Duodenal mucosa (tissue), 2 donors: ENCODE data around the gene PCED1B.

ENCODE experiments used
- H3K27ac ChIP-seq: one replicate; pipeline ENCODE4 v1.7.0; 2013; ENCODE audit warnings: low read depth, low read length
- H3K27me3 ChIP-seq, 2 donors: one replicate each; pipeline ENCODE4 v1.7.0; 2013; ENCODE audit warnings: low read length in 2 of 2, control low read depth in 1 of 2; ENCODE audit not compliant: insufficient read depth in 2 of 2, control insufficient read depth in 1 of 2
- H3K36me3 ChIP-seq, 2 donors: one replicate each; pipeline ENCODE4 v1.7.0; 2013; ENCODE audit warnings: low read length in 2 of 2, control low read depth in 1 of 2; ENCODE audit not compliant: insufficient read depth in 2 of 2, control insufficient read depth in 1 of 2
- H3K4me1 ChIP-seq, 2 donors: one replicate each; pipeline ENCODE4 v1.7.0; 2013; ENCODE audit warnings: low read length in 2 of 2, control low read depth in 1 of 2; ENCODE audit not compliant: insufficient read depth in 2 of 2, control insufficient read depth in 1 of 2
- H3K4me3 ChIP-seq, 2 donors: one replicate each; pipeline ENCODE4 v1.7.0; 2013; ENCODE audit warnings: low read length in 2 of 2, low read depth in 1 of 2
- H3K9ac ChIP-seq, 2 donors: one replicate each; pipeline ENCODE4 v1.7.0; 2013; ENCODE audit warnings: low read length in 2 of 2, low read depth in 1 of 2
- H3K9me3 ChIP-seq, 2 donors: one replicate each; pipeline ENCODE4 v1.7.0; 2013; ENCODE audit warnings: low read length in 2 of 2, control low read depth in 1 of 2; ENCODE audit not compliant: control insufficient read depth in 1 of 2

Gene PCED1B

GRCh38 chr12:47238669-47239114, 159.3 kb downstream of the PCED1B start:
- H3K4me1 ChIP-seq: peaks cover 0 to 3% of the 10 kb centered on the region in 2 donors
- no peaks in the 10 kb centered on the region for H3K27me3 ChIP-seq
- H3K9ac ChIP-seq: no peak overlapping the region
- no peaks in the 10 kb centered on the region for H3K36me3 ChIP-seq
- no peak overlapping the region for H3K27ac ChIP-seq
- no peak overlapping the region for H3K4me3 ChIP-seq
- no peaks in the 10 kb centered on the region for H3K9me3 ChIP-seq

GRCh38 chr12:47242426-47242825, 163.0 kb downstream of the PCED1B start:
- H3K36me3 ChIP-seq: no peaks in the 10 kb centered on the region
- no peak overlapping the region for H3K4me3 ChIP-seq
- H3K9ac ChIP-seq: no peak overlapping the region
- no peak overlapping the region for H3K27ac ChIP-seq
- no peaks in the 10 kb centered on the region for H3K9me3 ChIP-seq
- no peaks in the 10 kb centered on the region for H3K27me3 ChIP-seq
- H3K4me1 ChIP-seq: peaks cover 0 to 3% of the 10 kb centered on the region in 2 donors

GRCh38 chr12:47244835-47245234, 165.4 kb downstream of the PCED1B start:
- Histone ChIP-seq H3K4me3 (no peak overlapping the region), H3K27me3 (no peaks in the 10 kb centered on the region), H3K9ac (no peak overlapping the region), H3K4me1 (no peaks in the 10 kb centered on the region), H3K36me3 (no peaks in the 10 kb centered on the region), H3K9me3 (no peaks in the 10 kb centered on the region), H3K27ac (no peak overlapping the region)

- no peaks in the 10 kb centered on the region for H3K36me3 ChIP-seq
- H3K9me3 ChIP-seq: no peaks in the 10 kb centered on the region
- H3K27ac ChIP-seq: no peak overlapping the region
- H3K4me3 ChIP-seq: no peak overlapping the region
- no peaks in the 10 kb centered on the region for H3K27me3 ChIP-seq
- no peak overlapping the region for H3K9ac ChIP-seq
- H3K4me1 ChIP-seq: no peaks in the 10 kb centered on the region
These were observed 166.2 kb downstream of the PCED1B start for GRCh38 chr12:47245623-47246022.

GRCh38 chr12:47247418-47247817, 168.0 kb downstream of the PCED1B start:
- no peaks in the 10 kb centered on the region for H3K4me1 ChIP-seq
- H3K4me3 ChIP-seq: no peak overlapping the region
- no peak overlapping the region for H3K9ac ChIP-seq
- H3K27me3 ChIP-seq: no peaks in the 10 kb centered on the region
- H3K27ac ChIP-seq: no peak overlapping the region
- H3K36me3 ChIP-seq: no peaks in the 10 kb centered on the region
- no peaks in the 10 kb centered on the region for H3K9me3 ChIP-seq

- Histone ChIP-seq H3K27ac (no peak overlapping the region), H3K4me1 (no peaks in the 10 kb centered on the region), H3K27me3 (no peaks in the 10 kb centered on the region), H3K4me3 (no peak overlapping the region), H3K9ac (no peak overlapping the region), H3K36me3 (no peaks in the 10 kb centered on the region), H3K9me3 (no peaks in the 10 kb centered on the region)
These were observed 169.7 kb downstream of the PCED1B start for GRCh38 chr12:47249082-47249481.

GRCh38 chr12:47249719-47250357, 170.4 kb downstream of the PCED1B start:
- Histone ChIP-seq H3K9ac (no peak overlapping the region), H3K27me3 (no peaks in the 10 kb centered on the region), H3K9me3 (no peaks in the 10 kb centered on the region), H3K36me3 (no peaks in the 10 kb centered on the region), H3K4me1 (no peaks in the 10 kb centered on the region), H3K4me3 (no peak overlapping the region), H3K27ac (no peak overlapping the region)

- Histone ChIP-seq H3K9ac (no peak overlapping the region), H3K27me3 (no peaks in the 10 kb centered on the region), H3K4me3 (no peak overlapping the region), H3K4me1 (no peaks in the 10 kb centered on the region), H3K27ac (no peak overlapping the region), H3K9me3 (no peaks in the 10 kb centered on the region), H3K36me3 (no peaks in the 10 kb centered on the region)
These were observed 172.5 kb downstream of the PCED1B start for GRCh38 chr12:47251919-47252318.

GRCh38 chr12:47264951-47265350, 185.5 kb downstream of the PCED1B start:
- Histone ChIP-seq H3K9ac (no peak overlapping the region), H3K4me1 (peaks cover 0 to 2% of the 10 kb centered on the region in 2 donors), H3K9me3 (no peaks in the 10 kb centered on the region), H3K27me3 (no peaks in the 10 kb centered on the region), H3K36me3 (no peaks in the 10 kb centered on the region), H3K27ac (no peak overlapping the region), H3K4me3 (no peak overlapping the region)

GRCh38 chr12:47265391-47265790, 186.0 kb downstream of the PCED1B start:
- Histone ChIP-seq H3K4me3 (no peak overlapping the region), H3K36me3 (no peaks in the 10 kb centered on the region), H3K9me3 (no peaks in the 10 kb centered on the region), H3K27ac (no peak overlapping the region), H3K27me3 (no peaks in the 10 kb centered on the region), H3K9ac (no peak overlapping the region), H3K4me1 (no peaks in the 10 kb centered on the region)

- no peaks in the 10 kb centered on the region for H3K36me3 ChIP-seq
- H3K27me3 ChIP-seq: no peaks in the 10 kb centered on the region
- H3K4me3 ChIP-seq: no peak overlapping the region
- no peaks in the 10 kb centered on the region for H3K4me1 ChIP-seq
- H3K27ac ChIP-seq: no peak overlapping the region
- no peaks in the 10 kb centered on the region for H3K9me3 ChIP-seq
- no peak overlapping the region for H3K9ac ChIP-seq
These were observed 188.2 kb downstream of the PCED1B start for GRCh38 chr12:47267571-47267970.
